ENCODE results near the gene NTM. TPM values are rescaled to one million over a fixed set of nuclear protein-coding genes. Genes with fewer than 3 reads are reported as not detected.

NTM gene
- total RNA-seq, 1 experiment from 2014 or later, result 9.9 TPM

DNA sequence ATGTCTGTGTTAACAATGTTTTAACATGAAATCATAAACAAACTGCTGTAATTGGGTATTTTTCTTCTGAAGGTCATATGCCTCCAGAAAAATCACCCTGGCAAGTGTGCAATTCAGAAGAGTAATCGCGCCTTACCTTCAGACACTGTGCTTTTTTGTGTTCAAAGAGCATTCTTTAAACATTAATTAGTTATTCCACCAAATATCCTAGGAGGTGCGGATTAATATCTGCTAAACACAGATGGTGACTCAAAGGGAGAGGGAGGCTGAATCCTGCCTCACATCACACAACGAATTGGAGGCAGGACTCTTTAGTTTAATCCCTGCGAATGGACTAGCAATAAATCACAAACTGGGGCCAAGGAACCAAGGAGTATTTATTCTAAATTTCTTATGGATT lies 213.0 kb downstream of the NTM start:
- Histone ChIP-seq H4K20me1 (ENCODE audit: control insufficient read depth, insufficient read depth, insufficient read length) (no peaks in the 10 kb centered on the region), H4K5ac (ENCODE audit: insufficient read length, low read depth, low read length) (no peak overlapping the region), H3K27me3 (ENCODE audit: insufficient read depth, low read length) (no peaks in the 10 kb centered on the region), H3K4me2 (ENCODE audit: insufficient read depth, insufficient read length, low read length) (no peak overlapping the region), H3K56ac (ENCODE audit: insufficient read length, low read depth, low read length) (no peak overlapping the region), H2AFZ (ENCODE audit: low read length) (no peak overlapping the region), H3K23me2 (ENCODE audit: insufficient read length, low read depth, low read length, poor library complexity, severe bottlenecking) (no peaks in the 10 kb centered on the region), H4K91ac (ENCODE audit: insufficient read length, low read depth, low read length) (no peak overlapping the region), H3K27ac (ENCODE audit: insufficient read length, low read depth, low read length) (no peak overlapping the region), H3K79me2 (ENCODE audit: insufficient read depth, low read length) (no peaks in the 10 kb centered on the region), H4K8ac (replicated peaks; ENCODE audit: insufficient read length, low read depth, low read length) (no peak overlapping the region), H3K14ac (ENCODE audit: insufficient read depth, low read length) (no peak overlapping the region), H2BK120ac (ENCODE audit: low read depth, low read length, poor library complexity, severe bottlenecking) (no peak overlapping the region), H3K18ac (ENCODE audit: insufficient read length, low read depth, low read length) (no peak overlapping the region), H3K9ac (ENCODE audit: extremely low read depth, insufficient read length, low read length) (no peak overlapping the region), H3K4ac (ENCODE audit: low read depth, low read length) (no peak overlapping the region), H3K9me3 (ENCODE audit: control insufficient read depth, low read depth, low read length) (no peaks in the 10 kb centered on the region), H3K79me1 (ENCODE audit: insufficient read depth, low read depth, low read length, poor library complexity, severe bottlenecking) (no peaks in the 10 kb centered on the region), H2BK5ac (ENCODE audit: insufficient read length, low read length) (no peak overlapping the region), H2BK12ac (ENCODE audit: insufficient read length, low read depth, low read length) (no peak overlapping the region), H2BK15ac (ENCODE audit: low read depth, low read length) (no peak overlapping the region), H3K23ac (ENCODE audit: insufficient read length, low read depth, low read length) (no peak overlapping the region), H3T11ph (ENCODE audit: low read length) (no peak overlapping the region), H2AK5ac (ENCODE audit: insufficient read length, low read length) (no peak overlapping the region), H3K4me1 (ENCODE audit: insufficient read depth, low read length) (no peaks in the 10 kb centered on the region; the same call in 1 of the 2 replicates), H2BK20ac (ENCODE audit: low read depth, low read length, poor library complexity, severe bottlenecking) (no peak overlapping the region)
- TF ChIP-seq, protein P1, sequence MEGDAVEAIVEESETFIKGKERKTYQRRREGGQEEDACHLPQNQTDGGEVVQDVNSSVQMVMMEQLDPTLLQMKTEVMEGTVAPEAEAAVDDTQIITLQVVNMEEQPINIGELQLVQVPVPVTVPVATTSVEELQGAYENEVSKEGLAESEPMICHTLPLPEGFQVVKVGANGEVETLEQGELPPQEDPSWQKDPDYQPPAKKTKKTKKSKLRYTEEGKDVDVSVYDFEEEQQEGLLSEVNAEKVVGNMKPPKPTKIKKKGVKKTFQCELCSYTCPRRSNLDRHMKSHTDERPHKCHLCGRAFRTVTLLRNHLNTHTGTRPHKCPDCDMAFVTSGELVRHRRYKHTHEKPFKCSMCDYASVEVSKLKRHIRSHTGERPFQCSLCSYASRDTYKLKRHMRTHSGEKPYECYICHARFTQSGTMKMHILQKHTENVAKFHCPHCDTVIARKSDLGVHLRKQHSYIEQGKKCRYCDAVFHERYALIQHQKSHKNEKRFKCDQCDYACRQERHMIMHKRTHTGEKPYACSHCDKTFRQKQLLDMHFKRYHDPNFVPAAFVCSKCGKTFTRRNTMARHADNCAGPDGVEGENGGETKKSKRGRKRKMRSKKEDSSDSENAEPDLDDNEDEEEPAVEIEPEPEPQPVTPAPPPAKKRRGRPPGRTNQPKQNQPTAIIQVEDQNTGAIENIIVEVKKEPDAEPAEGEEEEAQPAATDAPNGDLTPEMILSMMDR (conservative IDR thresholded peaks at IDR 0.05), result no peak
- Mint-ChIP-seq H3K4me3 (no peak overlapping the region), H3K36me3 (ENCODE audit: insufficient read depth in 1 of 3, low read depth in 3 of 3) (peaks cover 0 to 2% (median 0%) of the 10 kb centered on the region in 3 experiments; a peak in 1 of 7 replicates), H3K27me3 (ENCODE audit: low read depth) (no peaks in the 10 kb centered on the region; the same call in 1 of the 2 replicates), H3K27ac (no peak overlapping the region), H3K9me3 (no peaks in the 10 kb centered on the region; a peak in 2 of 5 replicates), H3K4me1 (peaks cover 32 to 39% of the 10 kb centered on the region in 2 experiments)
- WGBS (ENCODE audit: extremely low coverage, insufficient read length, low lambda C conversion rate), result no CpG with 5 or more reads among the region's 5 CpGs
- DNase-seq, result no peak
